Pancreas (tissue), 10 donors: Measurements from ENCODE around the gene WDR27. TPM values are rescaled to one million over a fixed set of nuclear protein-coding genes. Genes with fewer than 3 reads are reported as not detected.

Source experiments
- ATAC-seq, 4 donors: fragments of 200-7000 bp; cut with Tn5 transposase; one replicate each; pipeline versions ENCODE4 v1.8.0 to v1.9.1; 2020; ENCODE audit warnings: mild to moderate bottlenecking in 4 of 4, moderate library complexity in 4 of 4
- DNase-seq, 6 donors: peaks; one replicate each; pipeline ENCODE4 v3.0.0-alpha.2; 2020
- FAIRE-seq: peaks from 2 replicates; lab custom pipeline; 2012; peaks lifted over from hg19 to GRCh38; lab: Jason Lieb, UNC
- H3K27ac ChIP-seq, 4 donors: fragments of 200-600 bp; sonication (generic); 1 replicate in 3 of 4; 2 replicates in 1 of 4; pipeline versions ENCODE4 v1.5.0 to v1.8.0; 2020
- H3K27me3 ChIP-seq, 4 donors: fragments of 200-600 bp; one replicate each; pipeline ENCODE4 v1.8.0; 2021
- H3K36me3 ChIP-seq, 3 donors: fragments of 200-600 bp; sonication (generic) in 1 of 3; one replicate each; pipeline versions ENCODE4 v1.5.0 to v1.8.0; 2020 to 2021
- H3K4me1 ChIP-seq, 3 donors: fragments of 200-600 bp; one replicate each; pipeline ENCODE4 v1.8.0; 2021
- H3K4me3 ChIP-seq, 4 donors: fragments of 200-600 bp; sonication (generic) in 2 of 4; one replicate each; pipeline versions ENCODE4 v1.5.0 to v1.8.0; 2020 to 2021
- H3K9me3 ChIP-seq, 4 donors: fragments of 200-600 bp; one replicate each; pipeline ENCODE4 v1.8.0; 2021
- CTCF ChIP-seq, 4 donors: fragments of 200-600 bp; sonication (generic) in 3 of 4; IDR thresholded peaks; one replicate each; pipeline versions ENCODE4 v1.5.0 to v1.8.0; 2021; ENCODE audit warnings: antibody characterized with exemption in 4 of 4
- WGBS, 2 donors: extraction: QIAGEN DNeasy Blood & Tissue Kit; methylation state at CpG; one replicate each; pipeline ENCODE4 v1.1.7; 2013; 5-methylcytosine and 5-hydroxymethylcytosine counted together
- intact Hi-C, 3 donors: fragments of 100-400 bp; cut with DNase I; formaldehyde crosslinking; loops; one replicate each; pipeline versions ENCODE4 v1.11.1 to v1.14.2; 2022
- polyA plus RNA-seq, 2 donors: library from polyadenylated mRNA; stranded (reverse); fragments of 200-250 nt; gene quantifications; one replicate each; pipeline ENCODE4 v1.2.3, GENCODE V29; 2013
- total RNA-seq, 6 donors: library from RNA; stranded (reverse); fragmentation: NEBNext Ultra II Directional in 4 of 6; extraction: Animal tissue kit (Norgen Biotek cat#: 25700) in 4 of 6; gene quantifications; one replicate each; pipeline versions ENCODE4 v1.2.1 to v1.2.4, GENCODE V29; 2021 to 2023
- donor health status: healthy with polysubstance abuse.
- donor health status: DM: no; HTN: no; CAD: no; lungs with moderate emphysema.
- donor health status: DM: no; HTN: no; CAD: no.
- donor health status: control.
- donor health status: control.
- donor health status: Bipolar disorder and iron deficiency.
- donor health status: DM: yes; HTN: yes; CAD: no.
- donor health status: DM: no; HTN: no; CAD: no.
- donor health status: DM: no; HTN: no; CAD: no.
- donor health status: DM: yes; HTN: yes; CAD: no.

The WDR27 gene
- total and polyA plus RNA-seq, 8 donors, result 9.6 to 43.1 (median 16.4) TPM

GRCh38 chr6:169490246-169490641, 211.6 kb downstream of the WDR27 start:
- intact Hi-C loops, result no loop called here
- WGBS, 2 donors, result 68 to 81% methylated on average over 6 of the region's 6 CpGs
- Histone ChIP-seq H3K27me3 (no peaks in the 10 kb centered on the region), H3K36me3 (no peaks in the 10 kb centered on the region), H3K4me3 (no peak overlapping the region), H3K27ac (no peak overlapping the region), H3K9me3 (no peaks in the 10 kb centered on the region), H3K4me1 (no peaks in the 10 kb centered on the region)
- FAIRE-seq, result no peak
- ATAC-seq, result no peak
- no peak for TF ChIP-seq CTCF (IDR thresholded peaks at IDR 0.05)
- DNase-seq, result no peak

GRCh38 chr6:169489563-169490245, 212.1 kb downstream of the WDR27 start:
- no peaks in the 10 kb centered on the region for H3K9me3 ChIP-seq
- TF ChIP-seq CTCF (IDR thresholded peaks at IDR 0.05), result no peak
- ATAC-seq (no peak), FAIRE-seq (no peak), DNase-seq (no peak)
- 88 to 90% methylated on average over 8 of the region's 8 CpGs for WGBS, 2 donors
- no peaks in the 10 kb centered on the region for H3K27me3 ChIP-seq
- no peaks in the 10 kb centered on the region for H3K36me3 ChIP-seq
- no peaks in the 10 kb centered on the region for H3K4me1 ChIP-seq
- H3K4me3 ChIP-seq, result no peak overlapping the region
- no peak overlapping the region for H3K27ac ChIP-seq
- intact Hi-C loops, result no loop called here

DNA sequence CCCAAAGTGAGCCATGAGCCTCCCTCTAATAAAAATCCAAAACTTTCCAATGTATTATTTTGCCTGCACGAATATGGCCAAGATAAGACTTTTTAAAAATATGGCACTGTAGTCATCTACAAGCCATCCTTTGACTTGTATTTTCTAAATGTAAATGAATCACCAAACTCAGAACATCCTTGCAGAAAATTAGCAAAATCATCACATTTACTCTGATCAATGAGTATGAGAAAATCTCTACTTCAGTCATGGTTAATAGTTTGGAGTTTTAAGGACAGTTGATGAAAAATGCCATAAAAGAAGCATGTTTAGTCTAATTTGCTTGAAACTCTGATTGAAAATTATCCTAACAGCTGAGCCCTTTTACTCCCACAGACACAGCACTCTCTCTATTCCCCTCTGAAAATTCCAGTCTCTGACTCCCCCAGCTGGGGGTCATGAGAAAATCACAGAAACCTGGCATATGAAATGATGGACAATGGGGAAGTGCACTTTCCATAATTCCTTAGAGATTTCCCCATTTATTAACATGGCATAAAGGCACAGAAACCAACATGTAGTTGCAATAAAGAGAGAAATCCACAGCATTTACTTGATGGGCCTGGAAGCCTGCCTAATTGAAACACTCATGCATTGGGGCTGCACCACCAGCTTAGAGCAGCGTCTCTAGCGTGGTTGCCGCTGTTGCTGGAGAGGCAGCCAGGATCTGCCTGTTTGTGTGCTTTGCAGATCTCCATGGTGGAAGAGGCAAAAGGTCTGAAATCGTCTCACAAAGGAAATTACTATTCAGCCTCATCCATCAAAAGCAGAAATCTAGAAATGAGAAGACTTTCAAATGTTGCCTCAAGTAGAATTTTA, 214.0 kb downstream of the WDR27 start:
- H3K4me1 ChIP-seq, result no peaks in the 10 kb centered on the region
- no peaks in the 10 kb centered on the region for H3K9me3 ChIP-seq
- no peak for TF ChIP-seq CTCF (IDR thresholded peaks at IDR 0.05)
- FAIRE-seq (no peak), DNase-seq (no peak), ATAC-seq (no peak)
- intact Hi-C loops, result no loop called here
- no peak overlapping the region for H3K27ac ChIP-seq
- H3K4me3 ChIP-seq, result no peak overlapping the region
- WGBS, 2 donors, result 75 to 76% methylated on average over 5 of the region's 5 CpGs
- no peaks in the 10 kb centered on the region for H3K36me3 ChIP-seq
- H3K27me3 ChIP-seq, result no peaks in the 10 kb centered on the region

DNA sequence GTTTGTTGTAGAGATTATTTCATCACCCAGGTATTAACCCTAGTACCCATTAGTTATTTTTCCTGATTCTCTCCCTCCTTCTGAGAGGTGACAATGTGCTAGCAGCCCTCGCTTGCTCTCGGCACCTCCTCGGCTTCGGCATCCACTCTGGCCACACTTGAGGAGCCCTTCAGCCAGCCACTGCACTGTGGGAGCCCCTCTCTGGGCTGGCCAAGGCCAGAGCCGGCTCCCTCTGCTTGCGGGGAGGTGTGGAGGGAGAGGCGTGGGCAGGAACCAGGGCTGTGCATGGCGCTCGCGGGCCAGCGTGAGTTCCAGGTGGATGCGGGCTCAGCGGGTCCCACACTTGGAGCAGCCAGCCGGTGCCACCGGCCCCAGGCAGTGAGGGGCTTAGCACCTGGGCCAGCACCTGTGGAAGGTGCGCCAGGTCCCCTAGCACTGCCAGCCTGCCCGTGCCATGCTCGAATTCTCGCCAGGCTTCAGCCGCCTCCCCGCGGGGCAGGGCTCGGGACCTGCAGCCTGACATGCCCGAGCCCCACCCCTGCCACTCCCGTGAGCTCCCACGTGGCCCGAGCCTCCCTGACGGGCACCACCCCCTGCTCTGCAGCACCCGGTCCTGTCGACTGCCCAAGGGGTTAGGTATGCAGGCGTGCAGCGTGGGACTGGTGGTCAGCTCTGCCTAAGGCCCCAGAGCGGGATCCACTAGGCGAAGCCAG, 221.9 kb downstream of the WDR27 start:
- FAIRE-seq, result no peak

More for the DNA sequence above, 221.9 kb downstream of the WDR27 start:
- TF ChIP-seq CTCF (IDR thresholded peaks at IDR 0.05), result no peak
- H3K27me3 ChIP-seq, result no peaks in the 10 kb centered on the region
- no peaks in the 10 kb centered on the region for H3K36me3 ChIP-seq
- no peak overlapping the region for H3K4me3 ChIP-seq
- no peak for DNase-seq
- no peaks in the 10 kb centered on the region for H3K9me3 ChIP-seq
- whole genome bisulfite sequencing, 2 donors, result 95 to 96% methylated on average over 34 of the region's 34 CpGs
- ATAC-seq, result no peak
- no peaks in the 10 kb centered on the region for H3K4me1 ChIP-seq
- no peak overlapping the region for H3K27ac ChIP-seq
- intact Hi-C loops, result no loop called here
